ENCODE results near the gene REM1.
"Not testable (repeated sequence)": the region's sequence is repeated elsewhere in the genome, so short reads cannot be mapped to it uniquely, and the experiment has no call there.

Gene REM1

GRCh38 chr20:31485450-31486339, 10.6 kb downstream of the REM1 start:
- DNase-seq, result no peak

- no peak for DNase-seq
Measured at GRCh38 chr20:31488115-31488514, 13.0 kb downstream of the REM1 start.

DNA sequence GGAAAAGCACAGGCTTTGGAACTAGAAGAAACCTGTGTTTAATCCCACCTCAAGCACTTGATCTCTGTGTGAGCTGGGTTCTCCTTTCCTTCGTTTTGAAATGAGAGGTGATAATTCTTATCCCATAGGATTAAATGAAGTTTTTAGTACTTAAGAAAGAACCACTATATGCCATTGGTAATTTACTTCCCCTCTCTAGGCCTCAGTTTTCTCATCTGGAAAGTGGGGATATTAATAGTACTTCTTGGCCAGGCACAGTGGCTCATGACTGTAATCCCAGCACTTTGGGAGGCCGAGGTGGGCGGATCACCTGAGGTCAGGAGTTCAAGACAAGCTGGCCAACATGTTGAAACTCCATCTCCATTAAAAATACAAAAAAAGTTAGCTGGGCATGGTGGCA, 14.1 kb downstream of the REM1 start:
- DNase-seq, result no peak

GRCh38 chr20:31490752-31491151, 15.7 kb downstream of the REM1 start:
- DNase-seq, result no peak

DNA sequence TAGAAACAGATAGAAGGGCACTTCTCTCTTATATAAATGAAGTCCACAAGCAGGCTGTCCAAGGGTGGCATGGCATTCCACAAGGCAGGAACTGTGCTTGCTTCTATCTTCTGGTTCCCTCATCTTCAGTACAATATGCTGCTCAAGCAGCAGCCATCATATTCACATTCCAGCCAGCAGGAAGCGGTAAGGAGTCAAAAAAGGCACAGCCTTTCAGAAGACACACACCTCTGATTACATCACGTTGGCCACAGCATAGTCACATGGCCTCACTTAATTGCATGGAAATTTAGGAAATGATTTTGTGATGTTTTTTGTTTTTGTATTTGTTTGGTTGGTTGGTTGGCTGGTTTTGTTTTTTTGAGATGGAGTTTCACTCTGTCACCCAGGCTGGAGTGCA, 19.0 kb downstream of the REM1 start:
- no peak for DNase-seq

GRCh38 chr20:31496761-31497295, 21.7 kb downstream of the REM1 start:
- DNase-seq, result no peak

DNA sequence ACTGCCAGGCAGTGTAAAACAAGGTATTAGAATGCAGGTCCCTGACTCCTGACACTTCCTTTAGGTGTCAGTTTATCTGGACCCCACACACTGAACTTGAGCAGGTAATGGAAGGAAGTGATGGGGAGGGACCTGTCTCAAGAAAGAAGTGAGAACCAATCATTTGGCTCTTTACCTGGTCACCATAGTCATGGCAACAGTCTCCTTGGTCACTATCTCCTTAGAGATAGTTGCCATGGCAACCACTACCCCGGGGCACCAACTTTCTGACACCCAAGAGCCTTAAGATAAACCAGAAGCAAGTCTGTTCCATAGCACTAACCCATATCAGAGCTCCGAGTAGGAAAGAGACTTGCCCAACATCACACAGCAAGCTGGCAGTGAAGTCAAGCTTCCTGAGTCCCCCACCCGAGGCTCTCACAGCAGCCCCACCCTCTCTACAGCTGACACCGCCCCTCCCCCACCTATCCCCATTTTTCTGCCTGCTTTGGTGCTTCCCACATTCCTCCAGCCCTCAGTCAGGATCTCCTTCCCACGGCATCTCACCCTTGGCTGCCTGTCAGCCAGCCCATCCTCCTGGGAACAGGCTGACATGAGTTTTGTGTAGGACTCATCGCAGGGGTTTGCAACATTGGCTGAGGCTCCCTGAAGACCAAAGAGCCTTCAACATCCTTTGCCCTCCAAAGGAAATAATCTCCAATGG, 22.9 kb downstream of the REM1 start:
- no peak for DNase-seq

DNA sequence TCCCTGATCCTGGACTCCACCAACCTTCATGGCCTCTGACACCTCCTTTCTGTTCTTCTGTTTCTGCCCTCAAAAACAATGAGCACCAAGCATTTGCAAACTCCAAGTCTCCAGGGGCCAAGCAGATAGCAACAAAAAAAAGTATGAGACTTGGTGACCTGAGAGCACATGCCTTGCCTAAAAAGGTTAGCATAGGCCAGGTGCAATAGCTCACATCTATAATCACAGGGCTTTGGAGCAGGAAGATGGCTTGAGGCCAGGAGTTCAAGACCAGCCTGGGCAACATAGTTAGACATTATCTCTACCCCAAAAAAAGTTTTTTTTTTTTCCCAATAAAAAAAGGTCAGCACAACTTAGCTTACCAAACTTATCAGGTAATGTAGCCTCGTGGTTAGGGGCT, 25.4 kb downstream of the REM1 start:
- no peak for DNase-seq

- peak; percentile 38 for DNase-seq
Measured at GRCh38 chr20:31502884-31503673, 28.0 kb downstream of the REM1 start.

GRCh38 chr20:31505903-31506302, 30.8 kb downstream of the REM1 start:
- DNase-seq, result no peak

DNA sequence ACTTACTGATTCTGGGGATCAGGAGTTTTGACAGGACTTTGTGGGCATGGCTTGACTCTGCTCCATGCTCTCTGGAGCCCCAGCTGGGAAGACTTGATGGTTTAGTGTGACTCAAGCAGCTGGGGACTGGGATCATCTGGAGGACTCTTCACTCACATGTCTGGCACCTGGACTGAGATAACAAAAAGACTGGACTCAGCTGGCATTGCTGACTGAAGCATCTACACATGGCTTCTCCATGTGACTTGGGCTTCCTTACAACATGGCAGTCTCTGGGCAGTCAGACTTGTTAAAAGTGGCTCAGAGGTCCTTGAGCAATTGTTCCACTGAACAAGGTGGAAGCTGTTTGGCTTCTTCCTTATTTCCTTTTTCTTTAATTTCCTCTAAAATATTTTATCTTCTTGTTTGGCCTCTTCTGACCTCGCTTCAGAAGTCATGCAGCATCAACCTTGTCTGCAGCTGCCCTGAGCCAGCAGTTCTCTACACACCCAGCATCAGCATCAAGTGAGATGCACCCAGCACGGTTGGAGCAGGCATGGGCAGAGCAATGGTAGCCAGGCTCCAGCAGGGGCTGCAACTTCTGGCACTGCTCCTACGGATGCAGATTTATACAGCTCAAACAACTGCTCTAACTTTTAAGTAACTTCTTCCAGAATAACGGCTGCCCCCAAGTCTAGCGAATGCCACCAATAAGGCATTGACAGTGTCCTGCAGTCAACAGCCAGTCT, 33.6 kb downstream of the REM1 start:
- no peak for DNase-seq

- DNase-seq, result peak; percentile 81
Measured at GRCh38 chr20:31514154-31515071, 39.3 kb downstream of the REM1 start, which contains the start of gene HM13. HM13 (plus strand) TSS chr20:31514442; CDS start chr20:31514552, 110 bp downstream.

DNA sequence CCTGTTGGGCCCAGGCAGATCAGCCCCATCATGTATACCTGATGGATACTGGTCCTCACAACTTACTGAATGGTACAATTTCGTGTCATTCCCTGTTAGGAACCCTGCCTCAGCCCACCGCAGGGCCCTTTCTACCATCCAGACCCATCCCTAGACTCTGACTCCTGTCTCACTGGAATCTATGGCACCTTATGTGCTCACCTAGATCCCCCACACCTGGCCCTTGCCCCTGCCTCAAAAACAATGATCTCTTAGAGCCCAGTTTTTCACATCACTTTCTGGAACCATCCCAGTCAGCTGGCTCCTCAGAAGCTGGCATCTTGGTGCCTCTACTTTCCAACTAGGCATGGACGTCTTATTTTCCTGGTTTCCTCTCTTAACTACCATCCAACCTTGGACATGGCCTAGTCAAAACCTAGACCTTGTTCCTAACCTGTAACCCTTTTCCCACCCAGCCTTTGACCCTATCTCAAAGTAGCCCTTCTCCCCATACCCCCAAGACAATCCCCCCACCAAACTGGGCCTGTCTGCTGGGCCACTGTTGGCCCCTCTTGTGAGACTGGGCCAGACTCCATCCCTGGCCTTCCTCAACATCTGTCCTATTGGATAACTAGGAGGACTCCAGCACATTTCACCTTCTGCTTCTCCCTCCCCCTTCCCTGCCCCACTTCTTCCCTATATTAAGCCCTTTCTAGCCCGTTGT, 40.1 kb downstream of the REM1 start:
- DNase-seq, result no peak

DNA sequence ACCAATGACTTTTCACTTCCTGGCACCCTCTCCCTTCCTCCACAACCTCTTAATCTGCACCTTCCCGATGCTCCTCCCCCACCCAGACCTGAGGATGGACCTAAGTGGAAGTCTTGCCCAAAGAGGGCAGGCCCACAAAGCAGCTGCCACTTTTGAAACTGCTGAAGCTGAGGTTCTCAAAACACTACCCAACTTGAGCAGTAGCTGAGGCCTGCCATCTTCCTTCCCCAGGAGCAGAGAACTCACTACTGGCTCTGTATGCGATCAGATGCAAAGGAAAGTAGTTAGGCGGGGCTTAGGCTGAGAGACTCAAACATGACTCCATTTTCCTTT, 40.7 kb downstream of the REM1 start:
- DNase-seq, result no peak

DNA sequence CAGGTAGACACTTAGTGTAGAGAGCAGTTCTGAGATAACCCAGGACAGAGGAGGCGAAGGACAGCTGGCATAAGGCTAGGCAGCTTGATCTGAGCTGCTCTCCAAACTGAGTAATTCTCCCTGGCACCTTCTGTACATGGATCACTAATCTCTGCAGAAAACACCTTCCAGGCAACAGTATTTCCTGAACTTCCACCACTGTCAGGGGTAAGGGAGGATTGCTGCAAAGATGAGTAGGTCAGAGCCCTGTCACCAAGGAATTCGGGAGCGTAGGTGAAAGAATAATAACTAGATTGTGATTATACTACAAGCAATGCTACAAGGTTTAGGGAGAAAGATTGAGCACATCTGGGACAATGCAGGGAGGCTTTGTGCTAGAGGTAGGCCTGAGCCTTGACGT, 41.1 kb downstream of the REM1 start:
- no peak for DNase-seq

DNA sequence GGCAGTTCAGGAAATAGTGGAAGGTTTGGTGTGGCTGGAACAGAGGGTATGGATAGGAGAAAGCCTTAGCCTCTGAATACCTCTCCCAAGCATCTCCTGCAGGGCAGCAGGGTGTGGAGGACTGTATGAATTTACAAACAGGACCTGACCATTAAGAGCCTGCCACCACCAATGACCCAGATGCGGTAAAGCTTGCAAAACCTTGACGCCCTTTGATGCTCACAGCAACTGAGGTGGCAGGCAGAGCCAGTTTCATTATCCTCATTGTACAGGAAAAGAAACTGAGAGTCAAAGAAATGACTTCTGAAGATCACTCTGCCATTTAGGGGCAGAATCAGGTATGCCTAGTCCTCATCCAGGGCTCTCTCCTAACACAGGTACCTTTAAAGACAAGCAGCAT, 41.6 kb downstream of the REM1 start:
- no peak for DNase-seq

DNA sequence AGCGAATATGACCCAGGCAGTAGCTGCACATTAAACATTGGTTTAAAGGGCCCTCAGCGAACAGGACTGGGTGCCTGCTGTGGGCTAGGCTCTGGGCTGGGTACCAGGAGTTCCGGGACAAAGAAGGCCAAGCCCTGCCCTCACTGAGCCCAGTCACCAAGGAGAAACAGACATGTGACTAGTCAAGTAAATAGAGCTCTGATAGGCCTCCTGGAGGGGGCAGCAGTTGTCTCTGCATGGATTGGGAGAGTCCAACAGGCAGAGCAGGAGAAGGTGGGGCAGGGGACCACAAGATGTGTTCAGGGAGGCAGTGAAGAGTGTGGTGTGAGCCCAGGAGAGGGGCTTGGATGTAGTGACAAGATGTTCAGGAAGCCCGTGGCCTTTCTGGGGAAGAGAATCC, 42.3 kb downstream of the REM1 start:
- DNase-seq, result no peak

- not testable (repeated sequence) for DNase-seq
Measured at GRCh38 chr20:31521267-31521666, 46.2 kb downstream of the REM1 start.

GRCh38 chr20:31522731-31523130, 47.6 kb downstream of the REM1 start:
- DNase-seq, result no peak

DNA sequence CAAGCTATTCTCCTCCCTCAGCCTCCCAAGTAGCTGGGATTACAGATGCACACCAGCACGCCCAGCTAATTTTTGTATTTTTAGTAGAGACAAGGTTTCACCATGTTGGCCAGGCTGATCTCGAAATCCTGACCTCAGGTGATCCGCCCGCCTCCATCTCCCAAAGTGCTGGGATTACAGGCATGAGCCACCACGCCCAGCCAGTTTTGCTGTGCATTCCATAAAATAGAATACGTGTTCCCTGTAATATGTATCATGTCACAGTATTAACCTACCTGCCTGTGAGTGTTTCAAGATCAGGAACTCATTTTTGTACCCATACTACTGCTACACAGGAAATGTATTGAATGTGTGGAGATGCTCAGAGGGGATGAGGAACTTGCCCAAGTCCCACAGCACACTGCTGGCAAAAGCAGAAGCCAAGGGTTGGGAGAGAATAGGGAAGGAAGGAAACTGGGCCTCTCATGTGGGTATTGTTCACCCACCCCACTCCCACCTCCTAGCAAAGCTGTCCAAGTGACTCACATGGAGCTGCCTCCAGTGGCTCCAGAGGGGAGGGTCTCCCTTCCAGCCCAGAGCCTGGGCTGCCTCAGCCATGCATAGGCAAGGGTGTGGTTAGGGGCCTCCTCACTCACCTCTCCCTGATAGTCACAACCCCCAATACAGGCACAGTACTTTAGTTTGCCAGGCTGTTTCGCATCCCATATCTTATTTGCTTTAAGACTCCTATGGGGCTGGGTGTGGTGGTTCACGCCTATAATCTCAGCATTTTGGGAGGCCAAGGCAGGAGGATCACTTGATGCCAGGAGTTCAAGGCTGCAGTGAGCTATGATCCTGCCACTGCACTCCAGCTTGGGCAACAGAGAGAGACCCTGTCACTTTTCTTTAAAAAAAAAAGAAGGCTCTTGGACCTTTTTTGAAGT, 48.5 kb downstream of the REM1 start:
- DNase-seq, result no peak

All from DMS79 treated with DMSO at 0.1 percent for 48 hours (cell line).